Kidney glomerular epithelial cell (primary cell): ENCODE data around the gene ADAMTS16.
"Not testable (repeated sequence)": the region's sequence is repeated elsewhere in the genome, so short reads cannot be mapped to it uniquely, and the experiment has no call there.

Source experiments
- DNase-seq: peaks from one replicate; lab custom pipeline; 2025; lab: John Stamatoyannopoulos, UW

The ADAMTS16 gene, protein sequence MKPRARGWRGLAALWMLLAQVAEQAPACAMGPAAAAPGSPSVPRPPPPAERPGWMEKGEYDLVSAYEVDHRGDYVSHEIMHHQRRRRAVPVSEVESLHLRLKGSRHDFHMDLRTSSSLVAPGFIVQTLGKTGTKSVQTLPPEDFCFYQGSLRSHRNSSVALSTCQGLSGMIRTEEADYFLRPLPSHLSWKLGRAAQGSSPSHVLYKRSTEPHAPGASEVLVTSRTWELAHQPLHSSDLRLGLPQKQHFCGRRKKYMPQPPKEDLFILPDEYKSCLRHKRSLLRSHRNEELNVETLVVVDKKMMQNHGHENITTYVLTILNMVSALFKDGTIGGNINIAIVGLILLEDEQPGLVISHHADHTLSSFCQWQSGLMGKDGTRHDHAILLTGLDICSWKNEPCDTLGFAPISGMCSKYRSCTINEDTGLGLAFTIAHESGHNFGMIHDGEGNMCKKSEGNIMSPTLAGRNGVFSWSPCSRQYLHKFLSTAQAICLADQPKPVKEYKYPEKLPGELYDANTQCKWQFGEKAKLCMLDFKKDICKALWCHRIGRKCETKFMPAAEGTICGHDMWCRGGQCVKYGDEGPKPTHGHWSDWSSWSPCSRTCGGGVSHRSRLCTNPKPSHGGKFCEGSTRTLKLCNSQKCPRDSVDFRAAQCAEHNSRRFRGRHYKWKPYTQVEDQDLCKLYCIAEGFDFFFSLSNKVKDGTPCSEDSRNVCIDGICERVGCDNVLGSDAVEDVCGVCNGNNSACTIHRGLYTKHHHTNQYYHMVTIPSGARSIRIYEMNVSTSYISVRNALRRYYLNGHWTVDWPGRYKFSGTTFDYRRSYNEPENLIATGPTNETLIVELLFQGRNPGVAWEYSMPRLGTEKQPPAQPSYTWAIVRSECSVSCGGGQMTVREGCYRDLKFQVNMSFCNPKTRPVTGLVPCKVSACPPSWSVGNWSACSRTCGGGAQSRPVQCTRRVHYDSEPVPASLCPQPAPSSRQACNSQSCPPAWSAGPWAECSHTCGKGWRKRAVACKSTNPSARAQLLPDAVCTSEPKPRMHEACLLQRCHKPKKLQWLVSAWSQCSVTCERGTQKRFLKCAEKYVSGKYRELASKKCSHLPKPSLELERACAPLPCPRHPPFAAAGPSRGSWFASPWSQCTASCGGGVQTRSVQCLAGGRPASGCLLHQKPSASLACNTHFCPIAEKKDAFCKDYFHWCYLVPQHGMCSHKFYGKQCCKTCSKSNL

GRCh38 chr5:5139777-5140478 lies at the start of gene ADAMTS16:
Gene ADAMTS16, plus strand, starts transcription at chr5:5140330. Its CDS starts 138 bp downstream, at chr5:5140468.
- DNase-seq = no peak

GRCh38 chr5:5092149-5092548 lies 48.0 kb upstream of the ADAMTS16 start:
- DNase-seq = no peak

DNA sequence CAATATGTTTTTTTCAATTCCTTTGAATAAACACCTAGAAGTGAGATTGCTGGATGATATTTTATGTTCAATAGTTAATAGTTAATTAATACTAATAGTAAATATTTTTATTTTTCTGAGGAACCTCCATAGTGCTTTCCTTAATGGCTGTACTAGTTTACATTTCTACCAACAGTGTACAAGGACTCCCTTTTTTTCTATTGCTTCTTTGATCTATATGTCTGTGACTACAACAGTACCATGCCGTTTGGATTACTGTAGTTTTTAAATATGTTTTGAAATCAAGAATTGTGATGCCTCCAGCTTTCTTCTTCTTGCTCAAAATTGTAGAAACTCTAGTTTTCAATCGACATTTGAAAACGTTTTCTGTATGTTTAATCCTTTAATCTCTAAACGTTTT lies 39.5 kb upstream of the ADAMTS16 start:
- DNase-seq = no peak

DNA sequence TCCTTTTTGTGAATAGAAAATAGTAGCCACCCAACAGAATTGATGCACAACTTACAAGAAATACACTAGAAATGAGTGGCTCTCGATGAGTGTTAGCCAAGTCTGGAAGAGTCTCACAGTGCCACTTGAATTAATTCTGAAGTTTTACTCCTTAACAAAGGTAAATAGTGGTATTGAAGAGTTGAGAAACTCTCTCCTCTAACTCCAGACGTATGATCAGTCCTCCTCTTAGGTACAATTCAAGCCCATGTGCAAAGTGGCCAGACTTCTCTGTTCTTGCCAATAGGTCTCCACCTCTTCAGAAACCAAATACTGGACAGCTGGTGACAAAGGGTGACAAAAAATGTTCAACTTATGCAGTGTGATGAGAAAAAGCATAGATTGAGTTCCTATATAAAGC lies 38.5 kb upstream of the ADAMTS16 start:
- DNase-seq = no peak

GRCh38 chr5:5103245-5103644 lies 36.9 kb upstream of the ADAMTS16 start:
- DNase-seq = no peak

DNA sequence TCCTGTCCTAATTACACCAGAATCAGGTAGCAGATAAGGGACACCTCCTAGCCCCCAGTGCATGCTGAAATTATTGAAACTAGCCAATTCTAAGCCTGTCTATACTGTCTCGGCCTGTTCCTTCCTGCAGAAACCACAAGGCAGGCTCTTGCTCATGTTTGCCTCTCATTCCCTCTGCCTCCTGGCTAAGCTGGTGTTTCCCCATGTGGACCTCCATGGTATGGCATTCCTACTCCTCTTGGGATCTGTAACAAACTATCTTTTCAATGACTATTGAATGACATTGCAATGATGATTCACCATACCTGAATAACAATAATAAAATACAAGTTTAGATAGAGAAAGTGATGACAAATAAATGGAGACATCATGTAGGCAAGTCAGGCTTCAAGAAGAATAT lies 35.6 kb upstream of the ADAMTS16 start:
- no peak for DNase-seq

DNA sequence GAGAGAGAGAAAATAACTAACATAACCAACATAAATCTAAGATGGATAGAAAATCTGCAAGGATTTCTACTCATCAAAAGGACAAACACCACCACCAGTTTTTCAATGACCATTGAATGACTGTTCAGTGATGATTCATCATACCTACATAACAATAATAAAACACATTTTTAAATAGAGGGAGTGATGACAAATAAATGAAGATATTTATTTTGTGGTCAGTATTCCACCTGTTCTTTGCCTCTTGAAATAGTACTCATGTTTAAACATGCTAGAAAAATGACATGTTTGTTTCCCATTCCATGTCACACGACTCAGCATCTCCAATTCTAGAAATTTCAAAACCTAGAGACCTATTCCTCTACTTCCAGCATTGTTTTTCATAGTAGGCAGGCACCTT lies 34.6 kb upstream of the ADAMTS16 start:
- no peak for DNase-seq

GRCh38 chr5:5116956-5117355 lies 23.2 kb upstream of the ADAMTS16 start:
- no peak for DNase-seq

DNA sequence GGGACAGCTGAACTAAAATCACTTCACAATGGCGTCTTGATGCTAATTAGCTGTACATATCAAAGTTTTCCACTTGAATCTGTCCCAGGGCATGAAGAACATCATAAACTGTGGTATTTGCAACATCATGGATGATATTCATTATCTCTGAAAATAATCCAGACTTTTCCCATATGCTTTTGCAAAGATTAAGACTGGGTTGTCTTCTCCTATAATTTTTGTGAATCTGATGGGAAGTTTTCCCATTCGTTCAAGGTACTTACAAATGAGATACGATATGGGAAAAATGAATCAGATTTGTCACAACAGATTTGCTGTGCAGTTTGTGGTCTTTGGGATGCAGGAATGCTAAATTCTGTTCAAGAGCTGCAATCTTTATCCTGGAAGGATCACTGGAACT lies 17.4 kb upstream of the ADAMTS16 start:
- DNase-seq = no peak

- no peak for DNase-seq
Observed at GRCh38 chr5:5124231-5124630, 15.9 kb upstream of the ADAMTS16 start.

GRCh38 chr5:5126444-5126843 lies 13.7 kb upstream of the ADAMTS16 start:
- peak; percentile 62 for DNase-seq

DNA sequence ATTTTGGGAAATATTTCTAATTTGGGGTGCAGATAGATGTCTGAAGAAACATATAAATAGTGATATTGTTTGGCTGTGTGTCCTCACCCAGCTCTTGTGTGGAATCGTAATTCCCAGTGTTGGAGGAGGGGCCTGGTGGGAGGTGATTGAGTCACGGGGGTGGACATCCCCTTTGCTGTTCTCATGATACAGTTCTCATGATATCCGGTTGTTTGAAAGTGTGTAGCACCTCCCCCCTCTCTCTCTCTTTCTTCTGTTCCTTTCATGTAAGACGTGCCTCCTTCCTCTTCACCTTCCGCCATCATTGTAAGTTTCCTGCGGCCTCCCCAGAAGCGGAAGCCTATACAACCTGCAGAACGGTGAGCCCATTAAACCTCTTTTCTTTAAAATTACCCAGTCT lies 11.4 kb upstream of the ADAMTS16 start:
- no peak for DNase-seq

- DNase-seq = no peak
Observed at GRCh38 chr5:5132234-5132633, 7.9 kb upstream of the ADAMTS16 start.

DNA sequence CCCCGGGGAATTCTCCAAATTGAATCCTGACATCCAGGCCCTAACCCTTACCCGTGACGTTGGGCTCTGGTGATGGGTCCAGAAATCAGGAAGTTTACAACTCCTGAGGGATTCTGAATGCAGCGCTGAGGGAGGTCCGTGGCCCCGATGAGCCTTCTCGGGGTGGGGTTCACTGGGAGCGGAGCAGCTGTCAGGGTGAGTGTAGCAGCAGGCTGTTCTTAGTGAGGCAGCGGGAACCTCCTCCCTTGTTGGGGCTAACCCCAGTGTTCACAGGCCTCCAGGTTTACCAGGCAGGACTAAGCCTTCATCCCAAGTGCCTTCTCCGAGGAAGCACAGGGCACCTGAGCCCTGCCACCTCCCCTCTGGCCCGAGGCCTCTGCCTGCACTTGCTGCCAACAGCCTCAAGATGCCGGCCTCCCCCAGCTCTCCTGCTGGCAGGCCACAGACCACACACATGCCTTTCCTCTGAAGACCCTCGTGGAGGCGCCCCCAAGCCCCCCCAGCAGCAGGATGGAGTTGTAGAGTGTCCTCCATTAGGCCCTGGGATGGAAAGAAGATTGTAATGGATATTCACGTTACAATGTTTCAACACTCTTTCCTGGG lies 7.3 kb upstream of the ADAMTS16 start:
- no peak for DNase-seq

- DNase-seq = no peak
Observed at GRCh38 chr5:5134107-5134506, 6.0 kb upstream of the ADAMTS16 start.

GRCh38 chr5:5135957-5136676 lies 4.0 kb upstream of the ADAMTS16 start:
- DNase-seq = no peak

GRCh38 chr5:5137851-5138250 lies 2.3 kb upstream of the ADAMTS16 start:
- DNase-seq = not testable (repeated sequence)

DNA sequence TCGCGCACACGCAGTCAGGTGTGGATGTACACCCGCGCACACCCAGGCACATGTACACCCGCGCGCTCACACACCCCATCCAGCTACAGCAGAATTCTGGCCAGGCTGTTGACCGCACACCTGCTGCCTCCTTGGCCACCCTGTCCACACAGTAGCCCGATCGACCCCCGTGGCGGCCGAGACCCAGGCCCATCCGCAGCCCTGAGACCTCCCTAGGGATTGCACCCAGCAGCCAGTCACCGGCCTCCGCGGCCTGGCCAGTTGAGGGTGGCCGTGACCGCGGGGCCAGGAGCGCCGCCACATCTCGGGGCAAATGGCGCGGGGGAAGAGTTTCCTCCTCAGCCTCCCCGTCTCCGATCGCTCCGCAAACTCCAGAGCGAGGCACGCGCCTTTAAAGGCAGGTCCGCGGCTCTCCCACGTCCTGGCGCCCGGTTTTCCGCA lies 774 bp upstream of the ADAMTS16 start:
- no peak for DNase-seq

- no peak for DNase-seq
Observed at GRCh38 chr5:5140479-5141338, 579 bp downstream of the ADAMTS16 start.

GRCh38 chr5:5141339-5141599 lies 1.1 kb downstream of the ADAMTS16 start:
- DNase-seq = no peak
